Stimulated activated CD8-positive, alpha-beta memory T cell treated with anti-CD3 and anti-CD28 coated beads, Interleukin-7, amount 100 ng/mL, for 48 hours (primary cell): Measurements from ENCODE around the gene ABCG4.
"Not testable (repeated sequence)": the region's sequence is repeated elsewhere in the genome, so short reads cannot be mapped to it uniquely, and the experiment has no call there.

Experiments used
- DNase-seq, 2 donors: peaks; one replicate each; pipeline ENCODE4 v3.0.0-alpha.2; 2020; ENCODE audit warnings: low read depth in 1 of 2; ENCODE audit errors: extremely low read depth in 1 of 2

The ABCG4 gene

GRCh38 chr11:119152604-119153003, 3.8 kb downstream of the ABCG4 start:
- no peak for DNase-seq

DNA sequence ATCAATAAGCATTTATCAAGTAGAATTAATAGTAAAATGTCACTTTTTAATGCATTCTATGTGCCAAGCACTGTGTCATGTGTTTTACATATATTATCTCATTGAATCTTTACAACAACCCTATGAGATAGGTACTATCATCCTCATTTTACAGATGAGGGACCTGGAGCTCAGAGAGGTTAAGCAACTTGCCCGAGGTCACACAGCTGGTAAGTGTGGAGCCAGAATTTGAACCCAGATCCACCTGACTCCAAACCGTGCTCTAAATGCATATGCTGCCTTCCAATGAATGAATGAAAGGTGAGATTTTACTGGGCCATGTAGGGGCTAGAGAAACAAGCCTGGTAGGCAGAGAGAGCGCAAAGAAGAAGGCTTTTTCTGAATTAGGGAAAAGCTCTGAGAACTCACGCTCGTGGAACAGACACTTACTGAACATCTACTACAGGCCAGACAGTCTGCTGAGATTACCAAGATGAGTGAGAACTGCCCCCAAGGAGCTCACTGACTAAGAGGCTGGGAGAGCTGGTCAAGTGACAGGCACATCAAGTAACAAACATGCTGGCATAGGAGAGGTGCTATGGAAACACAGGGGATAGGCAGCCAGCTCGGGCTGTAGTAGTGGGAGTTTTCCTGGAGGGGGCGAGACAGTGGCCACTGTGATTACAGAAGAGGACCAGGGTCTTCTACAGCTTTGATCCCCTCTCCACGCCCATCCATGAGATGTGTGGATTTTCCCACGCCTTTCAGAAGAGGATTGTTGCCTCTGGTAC, 4.4 kb downstream of the ABCG4 start:
- DNase-seq = no peak

- DNase-seq = no peak
Observed at GRCh38 chr11:119154178-119154577, 5.3 kb downstream of the ABCG4 start.

DNA sequence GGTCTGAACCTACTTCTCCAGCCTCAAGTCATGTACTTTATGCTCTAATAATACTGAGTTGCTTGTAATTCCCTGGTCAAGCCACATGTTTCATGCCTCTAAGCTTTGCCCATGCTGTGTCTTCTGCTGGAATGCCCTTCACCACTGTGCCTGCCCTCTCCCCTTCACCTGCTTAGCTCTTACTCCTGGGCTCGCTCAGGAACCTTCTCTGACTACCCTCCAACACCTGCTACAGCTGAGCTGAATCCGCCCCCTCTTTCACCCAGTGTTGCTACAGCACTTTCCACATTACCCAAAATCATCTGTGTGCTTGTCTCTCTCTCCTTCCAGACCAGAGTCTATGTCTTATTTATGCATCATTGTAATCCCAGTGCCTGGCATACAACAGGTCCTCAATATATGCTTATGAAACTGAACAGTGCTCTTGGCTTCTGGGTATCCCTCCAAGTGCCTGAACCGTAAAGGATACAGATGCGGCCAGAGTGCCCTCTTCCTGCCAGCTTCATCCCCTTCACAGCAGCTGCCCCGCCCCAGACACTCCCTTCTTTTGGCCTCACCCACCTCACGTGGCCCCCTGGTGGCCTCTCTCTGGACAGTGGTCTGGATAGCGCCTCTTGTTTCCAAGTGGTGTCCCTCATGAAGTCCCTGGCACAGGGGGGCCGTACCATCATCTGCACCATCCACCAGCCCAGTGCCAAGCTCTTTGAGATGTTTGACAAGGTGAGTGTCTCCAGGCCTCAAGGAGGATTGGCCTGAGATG, 7.1 kb downstream of the ABCG4 start:
- no peak for DNase-seq

- DNase-seq = no peak
Observed at GRCh38 chr11:119156496-119156895, 7.6 kb downstream of the ABCG4 start.

DNA sequence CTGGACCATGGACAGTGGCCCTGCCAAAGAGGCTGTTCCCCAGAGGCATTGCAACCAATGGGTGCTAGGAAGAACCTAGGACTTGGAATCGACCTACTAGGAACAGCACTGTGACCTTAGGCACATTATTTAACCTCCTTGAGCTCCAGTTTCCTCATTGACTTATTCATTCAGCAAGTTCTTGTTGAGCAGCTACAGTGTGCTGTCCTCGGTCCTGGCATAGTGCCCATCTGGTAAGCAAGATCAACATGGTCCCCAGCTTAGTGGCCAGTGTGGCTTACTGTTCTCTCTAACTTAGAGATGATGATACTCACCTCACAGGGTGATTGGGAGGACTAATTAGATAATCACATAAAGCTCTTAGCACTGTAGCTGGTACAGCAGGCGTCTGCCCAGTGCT, 8.2 kb downstream of the ABCG4 start:
- DNase-seq = no peak

DNA sequence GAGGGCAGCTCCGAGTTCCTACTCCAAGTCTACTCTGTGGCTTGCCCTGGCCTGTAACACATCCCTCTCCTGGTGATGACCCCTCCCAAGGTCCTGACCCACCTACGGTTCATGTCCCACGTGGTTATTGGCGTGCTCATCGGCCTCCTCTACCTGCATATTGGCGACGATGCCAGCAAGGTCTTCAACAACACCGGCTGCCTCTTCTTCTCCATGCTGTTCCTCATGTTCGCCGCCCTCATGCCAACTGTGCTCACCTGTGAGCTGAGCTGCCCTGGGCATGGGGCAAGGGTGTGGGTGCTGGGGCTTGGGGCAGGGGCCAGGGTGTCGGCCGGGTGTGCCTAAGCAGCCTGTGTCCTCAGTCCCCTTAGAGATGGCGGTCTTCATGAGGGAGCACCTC, 9.6 kb downstream of the ABCG4 start:
- no peak for DNase-seq

GRCh38 chr11:119160151-119160550, 11.3 kb downstream of the ABCG4 start:
- no peak for DNase-seq

- no peak for DNase-seq
Observed at GRCh38 chr11:119161871-119162270, 13.0 kb downstream of the ABCG4 start.

- DNase-seq = no peak
Observed at GRCh38 chr11:119166368-119167076, 17.7 kb downstream of the ABCG4 start.

GRCh38 chr11:119167077-119167458, 18.2 kb downstream of the ABCG4 start:
- DNase-seq = not testable (repeated sequence)

DNA sequence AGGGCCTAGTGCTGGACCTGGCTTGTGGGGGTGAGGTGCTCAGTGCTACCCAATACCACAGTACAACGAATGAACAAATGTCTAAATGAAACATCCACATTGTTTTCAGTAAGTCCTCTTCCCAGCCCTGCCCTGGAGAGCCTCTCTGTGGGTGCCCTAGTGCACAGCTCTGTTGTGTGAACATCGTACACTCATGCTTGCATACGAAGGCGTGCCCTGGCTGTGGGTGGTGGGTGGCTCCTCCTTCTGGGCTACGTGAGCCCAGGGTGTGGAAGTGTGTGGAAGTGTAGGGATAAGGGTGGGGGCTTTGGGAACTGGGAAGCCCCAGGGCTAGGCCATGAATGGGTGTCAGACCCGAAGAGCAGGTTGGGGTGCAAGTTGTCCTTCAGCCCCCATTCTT, 19.1 kb downstream of the ABCG4 start:
- no peak for DNase-seq

DNA sequence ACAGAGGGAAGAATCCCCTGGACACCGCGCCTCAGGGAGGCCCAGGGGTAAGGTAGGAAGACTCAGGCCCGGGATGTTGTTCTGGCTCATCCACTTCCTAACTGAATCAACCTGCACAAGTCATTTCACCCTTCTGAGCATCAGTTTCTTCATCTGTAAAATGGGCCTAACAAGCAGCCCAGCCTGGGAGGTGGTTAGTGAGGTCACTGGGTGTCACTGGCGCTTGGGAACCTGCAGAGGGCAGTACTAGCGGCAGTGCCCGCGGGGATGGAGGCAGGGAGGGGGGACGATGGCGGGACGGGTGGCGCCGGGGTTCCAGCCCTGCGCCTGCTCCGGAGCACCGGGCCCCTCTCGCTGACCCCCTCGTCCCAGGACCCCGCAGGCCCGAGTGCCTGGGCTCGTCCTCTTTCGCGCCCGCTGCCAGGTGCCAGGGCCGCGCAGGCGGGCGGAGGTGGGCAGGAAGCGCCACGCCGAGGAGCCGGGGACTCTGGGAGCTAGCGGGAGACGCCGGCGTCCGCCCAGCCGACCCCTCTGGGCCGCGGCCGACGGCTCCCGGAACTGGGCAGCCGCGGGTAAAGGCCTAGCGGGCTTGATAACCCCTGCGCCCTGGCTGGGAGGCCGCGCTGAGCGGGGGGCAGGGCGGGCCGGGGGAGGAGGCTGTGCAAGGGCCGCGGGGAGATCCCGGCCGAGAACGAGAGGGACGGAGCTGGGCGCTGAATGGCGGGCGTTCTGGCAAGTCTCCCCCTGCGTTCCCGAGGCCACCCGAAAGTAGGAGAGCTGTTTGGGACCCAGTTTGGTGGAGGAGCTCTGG, 19.8 kb downstream of the ABCG4 start, which contains the start of gene NLRX1:
TSS of gene NLRX1 (plus strand) at position 255 of the 811 bp plus-strand sequence. CDS start 2,679 bp downstream, outside the sequence.
- peak; percentile 59 to 81 for DNase-seq

GRCh38 chr11:119169282-119169719, 20.4 kb downstream of the ABCG4 start:
- peak; percentile 21 to 30 for DNase-seq

DNA sequence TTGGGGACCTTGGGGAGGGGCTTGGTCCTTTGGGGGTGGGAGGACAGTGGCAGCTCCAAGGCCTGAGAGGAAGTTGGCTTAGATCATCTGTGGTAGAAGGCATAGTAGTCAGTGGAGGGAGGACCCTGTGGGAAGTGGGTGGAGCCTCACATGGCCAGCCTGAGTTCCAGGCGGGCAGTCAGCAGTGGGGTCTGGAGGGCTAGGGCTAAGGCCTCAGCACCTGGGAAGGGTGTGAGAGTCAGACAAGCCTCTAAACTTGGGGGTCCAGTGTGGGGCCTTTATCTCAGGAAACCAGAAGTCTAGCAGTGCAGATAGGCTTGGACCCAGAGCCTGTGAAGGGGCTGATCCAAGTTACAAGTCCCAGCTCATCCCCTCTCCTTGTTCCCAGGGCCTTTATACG, 23.7 kb downstream of the ABCG4 start:
- no peak for DNase-seq

GRCh38 chr11:119173453-119173852, 24.6 kb downstream of the ABCG4 start:
- no peak for DNase-seq

DNA sequence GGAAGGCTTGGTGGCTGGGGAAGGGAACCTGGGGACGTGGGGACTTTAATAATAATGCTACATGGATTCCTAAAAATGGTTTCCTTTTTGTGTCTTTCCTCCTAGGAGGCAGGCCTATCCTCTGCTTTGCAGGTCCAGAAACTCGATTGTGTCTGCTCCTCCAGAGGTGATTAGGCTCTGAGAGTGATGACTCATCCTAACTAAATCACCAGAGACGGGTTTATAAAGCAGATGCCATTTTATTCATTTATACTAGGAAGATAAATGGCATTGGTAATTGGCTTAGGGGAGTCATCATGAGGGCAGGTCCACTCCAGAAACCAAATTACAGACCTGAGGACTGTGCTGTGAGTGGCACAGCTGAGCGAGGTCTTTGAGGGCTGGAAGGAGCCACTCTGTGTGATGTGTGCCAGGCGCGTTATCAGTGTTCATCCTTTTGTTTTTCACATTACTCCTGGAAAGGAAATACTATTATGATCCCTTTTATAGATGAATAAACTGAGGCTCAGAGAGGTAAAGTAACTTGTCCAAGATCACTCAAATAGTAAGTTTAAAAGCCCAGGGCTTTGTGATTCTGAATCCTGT, 26.7 kb downstream of the ABCG4 start:
- DNase-seq = no peak

DNA sequence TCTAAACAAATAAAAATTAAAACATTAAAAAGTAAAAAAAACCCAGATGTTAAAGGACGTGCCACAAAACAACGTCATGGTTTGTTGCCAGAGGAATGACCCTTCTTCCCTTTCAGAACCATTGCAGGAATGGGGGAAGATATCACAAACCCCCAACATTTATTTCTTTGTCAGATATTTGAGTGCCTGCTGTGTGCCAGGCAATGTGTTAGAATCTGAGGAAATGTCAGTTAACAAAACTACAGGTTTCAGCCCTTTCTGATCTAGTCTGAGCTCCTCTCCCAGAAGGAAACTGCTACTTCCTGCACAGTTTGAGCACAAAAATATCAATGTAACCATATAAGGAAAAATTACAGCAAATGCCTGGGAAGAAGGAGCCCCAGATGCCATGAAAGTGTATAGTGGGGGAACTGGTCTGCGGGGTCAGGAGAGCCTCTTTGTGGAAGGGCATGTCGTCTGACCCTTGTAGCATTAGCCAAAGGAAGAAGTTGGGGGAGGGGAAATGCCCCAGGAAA, 29.4 kb downstream of the ABCG4 start:
- no peak for DNase-seq

- DNase-seq = no peak
Observed at GRCh38 chr11:119179342-119179741, 30.5 kb downstream of the ABCG4 start.

GRCh38 chr11:119179983-119180382, 31.1 kb downstream of the ABCG4 start:
- DNase-seq = no peak
